ENCODE results near the gene RNF224.

RNF224 gene

GRCh38 chr9:137215196-137215986 lies 11.9 kb upstream of the RNF224 start:
- no peak for DNase-seq

GRCh38 chr9:137216188-137216965 lies 10.9 kb upstream of the RNF224 start:
- DNase-seq = no peak

- DNase-seq = no peak
Measured at GRCh38 chr9:137217276-137218211, 9.8 kb upstream of the RNF224 start.

- no peak for DNase-seq
Measured at GRCh38 chr9:137218212-137218753, 9.0 kb upstream of the RNF224 start.

GRCh38 chr9:137218754-137219271 lies 8.5 kb upstream of the RNF224 start:
- DNase-seq = no peak

- no peak for DNase-seq
Measured at GRCh38 chr9:137219757-137220316, 7.5 kb upstream of the RNF224 start.

GRCh38 chr9:137220317-137221094 lies 6.8 kb upstream of the RNF224 start:
- no peak for DNase-seq

- DNase-seq = no peak
Measured at GRCh38 chr9:137221095-137221505, 6.2 kb upstream of the RNF224 start.

- no peak for DNase-seq
Measured at GRCh38 chr9:137221506-137222111, 5.7 kb upstream of the RNF224 start.

GRCh38 chr9:137222190-137223077 lies 4.9 kb upstream of the RNF224 start, which contains the start of gene RNF208:
Gene RNF208 (minus strand): TSS chr9:137222240. CDS start chr9:137221212, 1,028 bp downstream.
- DNase-seq = no peak

- DNase-seq = peak; percentile 97 to 98
Measured at GRCh38 chr9:137223078-137223970, 4.0 kb upstream of the RNF224 start.

- DNase-seq = peak in 1 of 2 experiments; percentile 31
Measured at GRCh38 chr9:137224830-137225694, 2.2 kb upstream of the RNF224 start, which contains the start of gene CYSRT1. Gene CYSRT1 (plus strand): TSS chr9:137225174. CDS start chr9:137225622, 448 bp downstream.

- DNase-seq = no peak
Measured at GRCh38 chr9:137225699-137226331, 1.5 kb upstream of the RNF224 start.

- DNase-seq = no peak
Measured at GRCh38 chr9:137226338-137227053, 806 bp upstream of the RNF224 start.

GRCh38 chr9:137227853-137228505 lies 677 bp downstream of the RNF224 start:
- no peak for DNase-seq

Data from activated CD4-positive, alpha-beta T cell treated with anti-CD3 and anti-CD28 coated beads, Interleukin-2, amount 50 U/mL, for 48 hours (primary cell).